ENCODE measurements around the gene KIAA1671.

KIAA1671 gene

DNA sequence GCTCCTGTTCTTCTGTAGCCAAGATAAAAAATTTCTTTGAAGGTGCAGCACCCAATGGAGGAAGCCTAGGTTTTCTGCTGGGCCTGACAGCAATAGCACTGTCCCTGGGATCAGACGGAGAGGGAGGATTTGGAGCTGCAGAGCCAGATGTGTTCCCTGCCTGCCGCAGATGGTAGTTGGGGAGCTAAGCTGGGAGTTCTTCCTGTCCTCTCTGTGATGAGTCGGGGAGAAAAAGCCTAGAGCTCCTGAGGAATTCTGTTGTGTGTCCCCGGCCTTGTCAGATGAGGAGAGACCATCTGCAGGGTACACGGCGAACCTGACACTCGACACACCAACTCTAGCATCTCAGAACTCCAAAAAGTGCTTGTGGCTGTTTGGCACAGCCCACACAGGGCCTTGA lies 143.4 kb downstream of the KIAA1671 start:
- H3K36me3 ChIP-seq (ENCODE audit: control insufficient read depth, low read depth, low read length), result no peaks in the 10 kb centered on the region
- no peaks in the 10 kb centered on the region for H3K27me3 ChIP-seq (ENCODE audit: control insufficient read depth, insufficient read depth, low read length)
- no peak overlapping the region for H3K4me3 ChIP-seq (ENCODE audit: low read length)
- no peak overlapping the region for H3K27ac ChIP-seq (ENCODE audit: low read length)
- no peaks in the 10 kb centered on the region for H3K9me3 ChIP-seq (ENCODE audit: control insufficient read depth, low read depth, low read length)
- no peak overlapping the region for H3K9ac ChIP-seq (ENCODE audit: low read length)
- H3K4me1 ChIP-seq (ENCODE audit: control insufficient read depth, low read depth, low read length), result peaks cover 12% of the 10 kb centered on the region

DNA sequence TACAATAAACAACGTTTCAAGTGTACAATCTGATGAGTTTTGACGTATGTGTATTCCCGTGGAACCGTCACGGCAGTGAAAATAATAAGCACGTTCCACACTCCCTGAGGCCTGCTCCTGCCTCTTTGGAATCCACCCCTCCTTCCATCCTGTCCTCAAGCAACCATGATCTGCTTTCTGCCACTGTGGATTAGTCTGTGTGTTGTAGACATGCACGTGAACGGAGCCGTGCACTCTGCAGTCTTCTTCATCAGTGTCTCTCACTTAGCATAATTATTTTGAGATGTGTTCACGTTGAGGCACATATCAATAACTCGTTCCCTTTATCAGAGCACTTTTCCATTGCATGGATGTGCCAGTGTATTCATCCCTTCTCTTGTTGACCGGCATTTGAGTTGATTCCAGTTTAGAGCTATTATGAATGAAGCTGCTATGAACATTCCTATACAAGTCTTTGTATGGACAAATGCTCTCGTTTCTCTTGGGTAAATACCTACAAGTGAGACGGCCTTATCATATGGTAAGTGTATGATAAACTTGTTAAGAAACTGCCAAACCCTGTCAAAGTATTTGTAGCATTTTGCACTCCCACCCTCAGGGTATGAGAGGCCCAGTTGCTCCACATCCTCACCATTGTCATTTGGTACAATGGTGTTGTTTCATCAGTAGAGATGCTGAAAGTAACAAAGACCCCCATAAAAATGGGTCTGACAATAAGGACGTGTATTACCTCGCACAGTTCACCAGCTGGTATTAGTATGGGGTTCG lies 144.3 kb downstream of the KIAA1671 start:
- H3K9ac ChIP-seq (ENCODE audit: low read length), result no peak overlapping the region
- no peak overlapping the region for H3K4me3 ChIP-seq (ENCODE audit: low read length)
- H3K4me1 ChIP-seq (ENCODE audit: control insufficient read depth, low read depth, low read length), result peaks cover 12% of the 10 kb centered on the region

DNA sequence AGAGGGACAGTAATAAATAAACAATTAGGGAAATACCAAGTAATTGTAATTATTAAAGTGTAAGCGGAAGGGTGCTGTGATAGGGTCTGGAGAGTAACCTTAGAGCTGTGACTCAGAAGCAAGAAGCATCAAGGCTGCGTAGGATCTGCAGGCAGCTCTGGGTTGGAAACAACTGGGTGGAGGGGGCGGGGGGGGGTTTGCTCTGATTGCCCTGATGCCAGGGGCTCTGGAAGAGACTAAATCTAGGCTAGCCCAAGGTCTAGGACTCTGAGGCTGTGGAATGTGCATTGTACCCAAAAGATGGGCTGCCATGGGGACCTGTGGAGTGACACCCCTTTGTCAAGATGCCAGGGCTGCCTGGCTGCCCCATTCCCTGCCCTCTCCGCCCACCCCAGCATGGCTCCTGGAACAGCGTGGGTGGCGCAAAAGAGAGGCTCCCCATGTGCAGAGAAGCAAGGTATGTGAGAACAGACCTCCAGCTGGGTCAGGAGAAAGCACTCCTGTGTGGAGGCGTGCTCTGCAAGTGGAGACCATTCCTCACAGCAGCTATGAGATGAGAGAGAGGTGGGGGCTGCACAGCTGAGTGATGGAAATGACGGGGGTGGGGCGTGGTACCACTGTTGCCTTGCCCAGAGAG lies 146.0 kb downstream of the KIAA1671 start:
- Histone ChIP-seq H3K27me3 (ENCODE audit: control insufficient read depth, insufficient read depth, low read length) (no peaks in the 10 kb centered on the region), H3K4me3 (ENCODE audit: low read length) (no peak overlapping the region), H3K27ac (ENCODE audit: low read length) (no peak overlapping the region), H3K9ac (ENCODE audit: low read length) (no peak overlapping the region), H3K36me3 (ENCODE audit: control insufficient read depth, low read depth, low read length) (no peaks in the 10 kb centered on the region), H3K9me3 (ENCODE audit: control insufficient read depth, low read depth, low read length) (no peaks in the 10 kb centered on the region), H3K4me1 (ENCODE audit: control insufficient read depth, low read depth, low read length) (peaks cover 12% of the 10 kb centered on the region)

More for the DNA sequence above, 144.3 kb downstream of the KIAA1671 start:
- Histone ChIP-seq H3K27ac (ENCODE audit: low read length) (no peak overlapping the region), H3K27me3 (ENCODE audit: control insufficient read depth, insufficient read depth, low read length) (no peaks in the 10 kb centered on the region), H3K36me3 (ENCODE audit: control insufficient read depth, low read depth, low read length) (no peaks in the 10 kb centered on the region), H3K9me3 (ENCODE audit: control insufficient read depth, low read depth, low read length) (no peaks in the 10 kb centered on the region)

DNA sequence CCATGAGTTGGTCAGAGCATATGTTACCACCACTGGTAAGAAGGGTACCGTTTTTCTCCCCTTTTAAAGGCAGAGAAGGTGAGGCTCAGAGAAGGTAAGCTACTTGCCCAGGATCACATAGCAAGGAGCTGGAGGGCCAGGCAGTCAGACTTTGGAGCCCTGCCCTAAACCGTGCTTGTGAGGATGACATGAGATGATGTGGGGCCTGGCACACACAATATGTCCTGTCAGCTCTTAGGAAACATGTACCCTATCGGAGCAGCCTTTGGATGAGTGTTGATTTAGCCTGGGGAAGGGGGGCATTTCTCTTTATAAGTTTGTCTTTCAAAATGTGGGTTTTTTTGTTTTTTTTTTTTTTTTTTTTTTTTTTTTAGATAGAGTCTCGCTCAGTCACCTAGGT lies 146.7 kb downstream of the KIAA1671 start:
- Histone ChIP-seq H3K27ac (ENCODE audit: low read length) (no peak overlapping the region), H3K27me3 (ENCODE audit: control insufficient read depth, insufficient read depth, low read length) (no peaks in the 10 kb centered on the region), H3K4me3 (ENCODE audit: low read length) (no peak overlapping the region), H3K9ac (ENCODE audit: low read length) (no peak overlapping the region), H3K4me1 (ENCODE audit: control insufficient read depth, low read depth, low read length) (peaks cover 12% of the 10 kb centered on the region), H3K36me3 (ENCODE audit: control insufficient read depth, low read depth, low read length) (no peaks in the 10 kb centered on the region), H3K9me3 (ENCODE audit: control insufficient read depth, low read depth, low read length) (no peaks in the 10 kb centered on the region)

DNA sequence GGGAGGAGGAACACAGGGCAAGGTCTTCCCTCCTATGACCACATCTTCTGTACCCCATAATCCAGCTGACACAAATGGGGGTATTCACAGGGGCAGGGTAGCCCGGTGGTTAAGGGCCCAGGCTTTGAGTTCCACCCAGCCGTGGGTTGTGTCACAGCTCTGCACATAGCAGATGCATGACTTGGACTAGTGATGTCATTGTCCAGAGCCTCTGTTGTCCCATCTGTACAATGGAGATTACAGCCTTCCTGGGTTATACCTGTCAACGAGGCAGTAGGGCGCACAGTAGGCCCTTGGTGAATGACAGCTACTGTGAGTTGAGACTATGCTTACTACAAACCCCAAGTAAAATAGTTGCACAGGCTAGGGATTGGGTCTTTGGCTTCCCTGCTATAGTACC lies 147.9 kb downstream of the KIAA1671 start:
- Histone ChIP-seq H3K27ac (ENCODE audit: low read length) (no peak overlapping the region), H3K9ac (ENCODE audit: low read length) (no peak overlapping the region), H3K4me1 (ENCODE audit: control insufficient read depth, low read depth, low read length) (peaks cover 12% of the 10 kb centered on the region), H3K36me3 (ENCODE audit: control insufficient read depth, low read depth, low read length) (no peaks in the 10 kb centered on the region), H3K4me3 (ENCODE audit: low read length) (no peak overlapping the region), H3K27me3 (ENCODE audit: control insufficient read depth, insufficient read depth, low read length) (no peaks in the 10 kb centered on the region), H3K9me3 (ENCODE audit: control insufficient read depth, low read depth, low read length) (no peaks in the 10 kb centered on the region)

DNA sequence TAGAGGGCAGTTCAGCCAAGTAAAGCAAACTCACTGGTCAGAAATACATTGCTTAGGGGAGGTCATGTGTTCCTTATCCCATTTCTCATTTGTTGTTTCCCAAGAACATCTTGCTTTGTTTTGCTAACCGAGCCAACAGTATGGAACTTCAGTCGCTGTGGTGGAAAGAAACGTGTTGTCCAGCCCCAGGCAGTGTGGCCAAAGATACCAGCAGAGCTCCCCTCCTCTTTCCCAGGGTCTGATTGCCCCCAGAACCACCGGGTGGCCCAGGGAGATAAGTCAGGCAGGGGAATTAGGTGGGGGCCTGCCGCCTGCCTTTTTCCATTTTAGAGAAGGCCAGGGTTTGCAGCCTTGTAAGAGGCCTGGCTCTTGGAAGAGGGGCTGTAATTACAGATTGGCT lies 148.4 kb downstream of the KIAA1671 start:
- Histone ChIP-seq H3K9me3 (ENCODE audit: control insufficient read depth, low read depth, low read length) (no peaks in the 10 kb centered on the region), H3K27me3 (ENCODE audit: control insufficient read depth, insufficient read depth, low read length) (no peaks in the 10 kb centered on the region), H3K4me3 (ENCODE audit: low read length) (no peak overlapping the region), H3K27ac (ENCODE audit: low read length) (no peak overlapping the region), H3K9ac (ENCODE audit: low read length) (no peak overlapping the region), H3K4me1 (ENCODE audit: control insufficient read depth, low read depth, low read length) (peaks cover 12% of the 10 kb centered on the region), H3K36me3 (ENCODE audit: control insufficient read depth, low read depth, low read length) (no peaks in the 10 kb centered on the region)

DNA sequence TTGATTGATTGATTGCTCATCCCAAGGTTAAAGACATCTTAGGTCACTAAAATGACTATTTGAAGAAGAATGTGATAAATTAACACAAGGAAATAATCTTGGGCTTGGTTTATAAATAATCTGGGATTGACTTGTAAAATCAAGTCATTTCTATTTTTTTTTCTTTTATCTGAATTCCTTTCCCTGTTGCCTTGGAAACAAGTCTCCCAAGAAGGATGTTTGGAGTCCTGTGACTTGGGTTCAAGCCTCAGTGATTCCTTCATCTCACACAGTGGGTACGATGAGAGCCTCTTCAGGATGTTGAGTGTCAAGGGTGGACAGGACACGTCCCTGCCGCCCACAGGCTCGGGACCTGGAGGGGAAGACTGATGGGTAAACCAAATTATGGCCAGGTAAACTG lies 149.0 kb downstream of the KIAA1671 start:
- Histone ChIP-seq H3K9ac (ENCODE audit: low read length) (no peak overlapping the region), H3K36me3 (ENCODE audit: control insufficient read depth, low read depth, low read length) (no peaks in the 10 kb centered on the region), H3K9me3 (ENCODE audit: control insufficient read depth, low read depth, low read length) (no peaks in the 10 kb centered on the region), H3K27ac (ENCODE audit: low read length) (no peak overlapping the region), H3K4me3 (ENCODE audit: low read length) (no peak overlapping the region), H3K4me1 (ENCODE audit: control insufficient read depth, low read depth, low read length) (peaks cover 12% of the 10 kb centered on the region), H3K27me3 (ENCODE audit: control insufficient read depth, insufficient read depth, low read length) (no peaks in the 10 kb centered on the region)

DNA sequence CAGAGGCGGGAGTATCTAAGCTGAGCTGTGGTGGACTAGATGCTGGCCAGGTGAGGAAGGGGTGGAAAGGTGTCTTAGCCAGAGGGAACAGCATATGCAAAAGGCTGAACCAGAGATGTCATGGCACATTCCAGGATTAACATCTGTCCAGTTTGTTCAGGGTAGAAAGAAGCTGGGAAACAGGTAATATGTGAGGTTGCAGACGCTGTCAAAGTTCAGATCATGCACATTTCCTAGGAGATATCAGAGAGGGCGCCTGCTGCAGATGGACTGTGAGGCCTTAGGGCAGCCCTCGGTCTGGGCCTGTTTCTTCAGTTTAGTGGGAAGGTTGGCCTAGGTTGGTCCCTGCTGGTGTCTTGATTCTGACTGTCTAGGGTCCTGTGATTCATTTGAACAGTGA lies 149.5 kb downstream of the KIAA1671 start:
- Histone ChIP-seq H3K27ac (ENCODE audit: low read length) (no peak overlapping the region), H3K36me3 (ENCODE audit: control insufficient read depth, low read depth, low read length) (no peaks in the 10 kb centered on the region)

DNA sequence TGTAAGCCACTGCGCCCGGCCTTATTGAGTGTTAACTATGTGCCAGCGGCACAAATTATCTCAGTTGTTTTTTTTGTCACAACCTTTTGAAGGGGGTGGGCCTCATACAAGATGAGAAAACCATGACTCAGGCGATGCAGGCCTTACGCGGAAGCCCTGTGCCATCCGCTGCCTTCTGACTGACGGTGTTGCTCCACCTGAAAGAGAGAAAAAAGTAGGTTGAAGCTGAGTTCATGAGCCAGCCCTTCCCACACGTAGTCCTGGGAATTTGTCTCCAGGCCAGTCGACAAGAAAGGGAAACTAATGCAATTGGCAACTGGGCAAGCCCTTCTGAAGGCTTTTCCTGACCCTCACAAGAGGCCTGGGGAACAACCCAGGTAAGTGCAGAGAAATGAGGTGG lies 150.2 kb downstream of the KIAA1671 start:
- H3K27me3 ChIP-seq (ENCODE audit: control insufficient read depth, insufficient read depth, low read length), result no peaks in the 10 kb centered on the region
- H3K9me3 ChIP-seq (ENCODE audit: control insufficient read depth, low read depth, low read length), result no peaks in the 10 kb centered on the region
- H3K36me3 ChIP-seq (ENCODE audit: control insufficient read depth, low read depth, low read length), result no peaks in the 10 kb centered on the region
- peaks cover 12% of the 10 kb centered on the region for H3K4me1 ChIP-seq (ENCODE audit: control insufficient read depth, low read depth, low read length)
- no peak overlapping the region for H3K4me3 ChIP-seq (ENCODE audit: low read length)
- H3K27ac ChIP-seq (ENCODE audit: low read length), result no peak overlapping the region
- no peak overlapping the region for H3K9ac ChIP-seq (ENCODE audit: low read length)

More for the DNA sequence above, 149.5 kb downstream of the KIAA1671 start:
- Histone ChIP-seq H3K27me3 (ENCODE audit: control insufficient read depth, insufficient read depth, low read length) (no peaks in the 10 kb centered on the region), H3K4me1 (ENCODE audit: control insufficient read depth, low read depth, low read length) (peaks cover 12% of the 10 kb centered on the region), H3K9ac (ENCODE audit: low read length) (no peak overlapping the region), H3K9me3 (ENCODE audit: control insufficient read depth, low read depth, low read length) (no peaks in the 10 kb centered on the region), H3K4me3 (ENCODE audit: low read length) (no peak overlapping the region)

DNA sequence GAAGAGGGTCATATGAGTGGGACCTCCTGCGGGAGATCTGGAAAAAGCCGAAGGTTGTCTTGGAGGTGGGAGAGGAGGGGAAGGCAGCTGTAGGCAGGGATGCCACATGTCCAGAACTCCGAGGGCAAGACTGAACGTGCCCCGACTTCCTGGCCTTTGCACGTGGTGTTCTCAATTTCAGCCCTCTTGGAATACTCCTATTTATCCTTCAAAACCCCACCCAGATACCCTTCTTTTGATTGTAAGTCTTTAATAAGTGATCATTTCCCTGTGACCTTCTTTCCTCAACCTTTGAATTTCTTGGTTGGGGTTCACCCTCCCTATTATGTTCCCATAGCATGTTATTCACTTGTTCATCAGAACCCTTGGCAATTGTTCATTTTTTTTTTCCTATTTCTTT lies 151.9 kb downstream of the KIAA1671 start:
- Histone ChIP-seq H3K27ac (ENCODE audit: low read length) (no peak overlapping the region), H3K27me3 (ENCODE audit: control insufficient read depth, insufficient read depth, low read length) (no peaks in the 10 kb centered on the region), H3K4me1 (ENCODE audit: control insufficient read depth, low read depth, low read length) (peaks cover 3% of the 10 kb centered on the region), H3K9ac (ENCODE audit: low read length) (no peak overlapping the region), H3K9me3 (ENCODE audit: control insufficient read depth, low read depth, low read length) (no peaks in the 10 kb centered on the region), H3K36me3 (ENCODE audit: control insufficient read depth, low read depth, low read length) (no peaks in the 10 kb centered on the region), H3K4me3 (ENCODE audit: low read length) (no peak overlapping the region)

DNA sequence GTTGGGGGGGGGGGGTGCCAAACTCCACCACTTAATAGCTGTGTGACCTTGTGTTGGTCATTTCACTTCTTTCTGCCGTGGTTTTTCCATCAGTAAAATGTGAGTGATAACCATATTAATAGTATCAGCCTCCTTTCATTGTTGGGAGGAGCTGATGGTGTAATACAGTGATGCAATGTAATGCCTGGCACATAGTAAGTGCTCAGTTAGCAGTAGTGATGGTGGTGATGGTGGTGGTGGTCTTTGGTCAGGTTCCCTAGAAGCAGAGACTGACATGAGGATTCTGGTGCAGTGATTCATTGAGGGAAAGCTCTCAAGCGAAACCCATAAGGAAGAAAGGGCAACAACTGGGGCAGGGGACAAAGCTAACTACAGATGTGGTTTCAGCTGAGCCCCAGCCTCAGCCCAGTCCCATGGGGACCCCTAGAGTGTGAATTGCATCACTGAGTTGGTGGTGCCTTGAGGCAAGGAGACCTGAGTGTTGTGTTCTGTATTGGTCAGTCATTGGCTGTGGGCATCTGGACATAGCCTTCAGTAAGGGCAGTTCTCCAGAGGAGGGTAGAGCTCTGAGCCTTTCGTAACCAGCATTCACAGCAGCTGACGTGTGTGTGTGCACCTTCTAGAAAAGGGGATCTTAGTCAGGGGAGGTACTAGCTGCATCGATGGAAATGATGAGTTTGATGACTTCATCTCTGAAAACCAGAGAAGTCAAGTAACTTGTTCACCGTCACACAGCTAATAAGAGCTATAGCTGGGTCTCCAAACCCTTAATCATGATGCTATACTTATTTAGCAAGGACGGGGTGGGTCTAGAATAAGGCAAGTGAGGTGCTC lies 153.5 kb downstream of the KIAA1671 start:
- Histone ChIP-seq H3K9ac (ENCODE audit: low read length) (no peak overlapping the region), H3K4me3 (ENCODE audit: low read length) (no peak overlapping the region), H3K4me1 (ENCODE audit: control insufficient read depth, low read depth, low read length) (peaks cover 7% of the 10 kb centered on the region), H3K27me3 (ENCODE audit: control insufficient read depth, insufficient read depth, low read length) (no peaks in the 10 kb centered on the region), H3K27ac (ENCODE audit: low read length) (no peak overlapping the region), H3K36me3 (ENCODE audit: control insufficient read depth, low read depth, low read length) (no peaks in the 10 kb centered on the region), H3K9me3 (ENCODE audit: control insufficient read depth, low read depth, low read length) (no peaks in the 10 kb centered on the region)
